T-cell (primary cell): ENCODE results near the gene CUX1. TPM values are rescaled to one million over a fixed set of nuclear protein-coding genes. Genes with fewer than 3 reads are reported as not detected.

Source experiments
- ATAC-seq, 4 experiments: fragments of 200-7000 bp in 3 of 4; fragments of 150-1000 bp in 1 of 4; cut with Tn5 transposase; replicated peaks in 1 of 4; 1 replicate in 3 of 4; 2 replicates in 1 of 4; pipeline ENCODE4 v1.10.0; 2021; ENCODE audit warnings: moderate library complexity in 3 of 4, mild to moderate bottlenecking in 2 of 4, moderate number of reproducible peaks in 1 of 4
- CTCF ChIA-PET, 2 donors: fragments of 300-600 bp; sonication (Branson Sonifier 250); formaldehyde crosslinking; loops; one replicate each; lab custom pipeline; 2022; ENCODE audit warnings: antibody characterized with exemption in 2 of 2; lab: Charles Lee
- POLR2A ChIA-PET, 2 donors: fragments of 300-600 bp; sonication (Branson Sonifier 250); formaldehyde crosslinking; loops; one replicate each; lab custom pipeline; 2022; ENCODE audit warnings: antibody characterized with exemption in 2 of 2; lab: Charles Lee
- DNase-seq, 35 experiments: peaks; one replicate each; pipeline versions ENCODE4 v3.0.0 to v3.0.0-alpha.2; 2013 to 2023
- H3K27ac ChIP-seq: one replicate; pipeline ENCODE4 v1.5.1; 2013; ENCODE audit warnings: low read length
- H3K27me3 ChIP-seq, 2 experiments: replicated peaks in 1 of 2; 1 replicate in 1 of 2; 2 replicates in 1 of 2; pipeline versions ENCODE4 v1.6.1 to v1.7.0; 2013; ENCODE audit warnings: low read length in 1 of 2, mixed read lengths in 1 of 2; ENCODE audit not compliant: control insufficient read depth in 2 of 2, insufficient read depth in 2 of 2; ENCODE audit errors: extremely low read depth in 1 of 2
- H3K36me3 ChIP-seq, 2 donors: 1 replicate in 1 of 2; 2 replicates in 1 of 2; pipeline versions ENCODE4 v1.6.1 to v1.7.0; 2013; ENCODE audit warnings: low read length in 1 of 2; ENCODE audit not compliant: control insufficient read depth in 2 of 2, insufficient read depth in 1 of 2; ENCODE audit errors: extremely low read depth in 1 of 2
- H3K4me1 ChIP-seq, 2 experiments: 1 replicate in 1 of 2; 2 replicates in 1 of 2; pipeline versions ENCODE4 v1.6.1 to v1.7.0; 2013; ENCODE audit warnings: low read length in 2 of 2, mixed read lengths in 1 of 2; ENCODE audit not compliant: insufficient read depth in 2 of 2, control insufficient read depth in 1 of 2; ENCODE audit errors: extremely low read depth in 1 of 2
- H3K4me3 ChIP-seq, 2 donors: 1 replicate in 1 of 2; 2 replicates in 1 of 2; pipeline versions ENCODE4 v1.5.1 to v1.7.0; 2013; ENCODE audit warnings: mild to moderate bottlenecking in 2 of 2, low read length in 1 of 2, moderate library complexity in 1 of 2; ENCODE audit not compliant: control insufficient read depth in 1 of 2; ENCODE audit errors: extremely low read depth in 1 of 2
- H3K9me3 ChIP-seq: 2 replicates; pipeline ENCODE4 v1.7.0; 2013
- H3K27ac Mint-ChIP-seq, 2 donors: one replicate each; pipeline ENCODE4 v1.8.0; 2020 to 2021; ENCODE audit warnings: mild to moderate bottlenecking in 2 of 2, mixed read lengths in 2 of 2
- H3K27me3 Mint-ChIP-seq, 2 donors: one replicate each; pipeline ENCODE4 v1.8.0; 2021 to 2022; ENCODE audit warnings: mixed read lengths in 2 of 2
- H3K36me3 Mint-ChIP-seq: one replicate; pipeline ENCODE4 v1.8.0; 2021; ENCODE audit warnings: mixed read lengths
- H3K4me1 Mint-ChIP-seq, 3 donors: one replicate each; pipeline ENCODE4 v1.8.0; 2020 to 2022; ENCODE audit warnings: mixed read lengths in 3 of 3, mild to moderate bottlenecking in 1 of 3
- H3K4me3 Mint-ChIP-seq, 3 donors: one replicate each; pipeline ENCODE4 v1.8.0; 2020 to 2022; ENCODE audit warnings: mild to moderate bottlenecking in 3 of 3, mixed read lengths in 3 of 3, moderate library complexity in 3 of 3
- H3K9me3 Mint-ChIP-seq, 3 donors: one replicate each; pipeline ENCODE4 v1.8.0; 2020 to 2022; ENCODE audit warnings: mixed read lengths in 3 of 3
- WGBS: methylation state at CpG from one replicate; pipeline ENCODE4 v1.1.5; 2013; ENCODE audit warnings: missing lambda C conversion rate; ENCODE audit not compliant: insufficient coverage; 5-methylcytosine and 5-hydroxymethylcytosine counted together
- total RNA-seq, 35 experiments: library from RNA in 6 of 35; stranded (reverse) in 6 of 35; fragments of 120-200 nt in 1 of 35; gene quantifications; one replicate each; pipeline versions ENCODE4 v1.2.1 to v1.2.4 and lab custom pipeline; 2013 to 2026

The CUX1 gene
- total RNA-seq, 5 donors from 2014 or later (not counting 1 experiment from before 2014, with no cell fraction given) = 36.9 to 50.2 (median 42.8) TPM

GRCh38 chr7:101812595-101812994, 4.8 kb upstream of the CUX1 start:
- Mint-ChIP-seq H3K27ac (no peak overlapping the region), H3K27me3 (peaks cover 4% of the 10 kb centered on the region in 2 donors), H3K36me3 (no peaks in the 10 kb centered on the region), H3K4me1 (peaks cover 7 to 12% (median 8%) of the 10 kb centered on the region in 3 donors), H3K4me3 (no peak overlapping the region), H3K9me3 (no peaks in the 10 kb centered on the region)
- no peak for ATAC-seq
- no peak overlapping the region for H3K4me3 ChIP-seq
- no peak for DNase-seq
- ChIA-PET CTCF (interaction anchor here in 1 of 2 donors (1.8 kb wide), 1 partner anchor 68 kb away, joined by 8 read pairs; no protein-coding TSS in a partner anchor), POLR2A (no interaction called here)
- no peak overlapping the region for H3K27ac ChIP-seq
- no peaks in the 10 kb centered on the region for H3K36me3 ChIP-seq
- no peaks in the 10 kb centered on the region for H3K9me3 ChIP-seq
- no CpG with 5 or more reads among the region's 1 CpG for WGBS
- peaks cover 0 to 2% of the 10 kb centered on the region in 2 experiments for H3K27me3 ChIP-seq
- H3K4me1 ChIP-seq = peaks cover 4 to 10% of the 10 kb centered on the region in 2 experiments

- CTCF ChIA-PET = interaction anchor here in 1 of 2 donors (1.0 kb wide), 1 partner anchor 70 kb away, joined by 5 read pairs; no protein-coding TSS in a partner anchor
- WGBS = no CpG with 5 or more reads among the region's 5 CpGs
- peak overlapping the region; percentile 68 to 92 (median 74) for H3K4me3 Mint-ChIP-seq
Measured at GRCh38 chr7:101813402-101814019, 3.9 kb upstream of the CUX1 start.

GRCh38 chr7:101814081-101814990, 3.1 kb upstream of the CUX1 start:
- H3K27ac ChIP-seq = no peak overlapping the region
- ChIA-PET CTCF (interaction anchor here in 1 of 2 donors (1.0 to 1.1 kb wide), 2 partner anchors 9 to 71 kb away, joined by 4 to 5 read pairs; no protein-coding TSS in a partner anchor), POLR2A (no interaction called here)
- peak overlapping the region; percentile 63 to 75 for H3K4me3 ChIP-seq
- peak; percentile 47 to 57 (median 52) for ATAC-seq
- no peaks in the 10 kb centered on the region for H3K36me3 Mint-ChIP-seq
- H3K4me3 Mint-ChIP-seq = peak overlapping the region; percentile 82 to 92 (median 84)
- WGBS = under 1% methylated on average over 53 of the region's 74 CpGs
- peaks cover 4% of the 10 kb centered on the region in 2 donors for H3K27me3 Mint-ChIP-seq
- no peaks in the 10 kb centered on the region for H3K9me3 ChIP-seq
- no peaks in the 10 kb centered on the region for H3K36me3 ChIP-seq
- H3K27me3 ChIP-seq = no peaks in the 10 kb centered on the region
- peaks cover 8 to 12% of the 10 kb centered on the region in 2 experiments for H3K4me1 ChIP-seq
- H3K9me3 Mint-ChIP-seq = no peaks in the 10 kb centered on the region
- H3K4me1 Mint-ChIP-seq = peaks cover 19 to 23% (median 21%) of the 10 kb centered on the region in 3 donors
- H3K27ac Mint-ChIP-seq = peak overlapping the region; percentile 4 to 40
- DNase-seq = peak in 25 of 35 experiments; percentile 16 to 72 (median 40)

More at GRCh38 chr7:101813402-101814019, 3.9 kb upstream of the CUX1 start:
- H3K36me3 Mint-ChIP-seq = no peaks in the 10 kb centered on the region
- Histone ChIP-seq H3K4me3 (no peak overlapping the region), H3K27ac (no peak overlapping the region), H3K9me3 (no peaks in the 10 kb centered on the region), H3K36me3 (no peaks in the 10 kb centered on the region), H3K27me3 (no peaks in the 10 kb centered on the region), H3K4me1 (peaks cover 8 to 12% of the 10 kb centered on the region in 2 experiments)
- H3K27ac Mint-ChIP-seq = no peak overlapping the region
- H3K27me3 Mint-ChIP-seq = peaks cover 4% of the 10 kb centered on the region in 2 donors
- DNase-seq (no peak), ATAC-seq (no peak)
- H3K4me1 Mint-ChIP-seq = peaks cover 15 to 21% (median 17%) of the 10 kb centered on the region in 3 donors
- POLR2A ChIA-PET = no interaction called here
- no peaks in the 10 kb centered on the region for H3K9me3 Mint-ChIP-seq

- Mint-ChIP-seq H3K4me1 (peaks cover 28 to 30% (median 29%) of the 10 kb centered on the region in 3 donors), H3K4me3 (peak overlapping the region; percentile 82 to 92 (median 84)), H3K9me3 (no peaks in the 10 kb centered on the region), H3K27ac (peak overlapping the region in 1 of 2 donors; percentile 40), H3K36me3 (no peaks in the 10 kb centered on the region), H3K27me3 (peaks cover 4% of the 10 kb centered on the region in 2 donors)
- POLR2A ChIA-PET = no interaction called here
- ATAC-seq (peak; percentile 56 to 62 (median 58)), DNase-seq (peak in 27 of 35 experiments; percentile 2 to 74 (median 50))
- Histone ChIP-seq H3K4me1 (peaks cover 8 to 12% of the 10 kb centered on the region in 2 experiments), H3K36me3 (no peaks in the 10 kb centered on the region), H3K9me3 (no peaks in the 10 kb centered on the region), H3K4me3 (peak overlapping the region; percentile 63 to 75), H3K27me3 (no peaks in the 10 kb centered on the region), H3K27ac (no peak overlapping the region)
- CTCF ChIA-PET = interaction anchor here in 1 of 2 donors (1.1 kb wide), 1 partner anchor 10 kb away, joined by 4 read pairs; no protein-coding TSS in a partner anchor
- WGBS = under 1% methylated on average over 44 of the region's 89 CpGs
Measured at GRCh38 chr7:101814991-101815825, 2.2 kb upstream of the CUX1 start.

GRCh38 chr7:101815826-101816594, 1.4 kb upstream of the CUX1 start:
- ATAC-seq (peak; percentile 80 to 84 (median 82)), DNase-seq (peak; percentile 50 to 85 (median 65))
- Histone ChIP-seq H3K36me3 (no peaks in the 10 kb centered on the region), H3K4me3 (peak overlapping the region; percentile 45 to 56), H3K27me3 (no peaks in the 10 kb centered on the region), H3K27ac (no peak overlapping the region), H3K9me3 (no peaks in the 10 kb centered on the region), H3K4me1 (peaks cover 8 to 12% of the 10 kb centered on the region in 2 experiments)
- 0% methylated on average over 48 of the region's 113 CpGs for WGBS
- POLR2A ChIA-PET = no interaction called here
- CTCF ChIA-PET = no interaction called here
- Mint-ChIP-seq H3K27ac (peak overlapping the region in 1 of 2 donors; percentile 55), H3K9me3 (no peaks in the 10 kb centered on the region), H3K4me3 (peak overlapping the region; percentile 76 to 84 (median 76)), H3K36me3 (no peaks in the 10 kb centered on the region), H3K4me1 (peaks cover 32 to 35% (median 34%) of the 10 kb centered on the region in 3 donors), H3K27me3 (peaks cover 2% of the 10 kb centered on the region in 2 donors)
